ENCODE results near the gene OPRM1. TPM values are rescaled to one million over a fixed set of nuclear protein-coding genes. Genes with fewer than 3 reads are reported as not detected.

Gene OPRM1
- total RNA-seq, 2 experiments from 2014 or later, result not detected

- ChIA-PET CTCF (no interaction called here), POLR2A (no interaction called here)
- DNase-seq, result no peak
- Mint-ChIP-seq H3K27ac (no peak overlapping the region), H3K9me3 (no peaks in the 10 kb centered on the region), H3K4me3 (no peak overlapping the region), H3K27me3 (peaks cover 2% of the 10 kb centered on the region), H3K4me1 (peaks cover 11% of the 10 kb centered on the region), H3K36me3 (ENCODE audit: low read depth) (no peaks in the 10 kb centered on the region)
These were observed 256.7 kb downstream of the OPRM1 start for GRCh38 chr6:154295733-154296132.

Measured in activated CD4-positive, alpha-beta memory T cell treated with anti-CD3 and anti-CD28 coated beads, Interleukin-2, amount 10 ng/mL, durations not matched to agents 7 days and 5 days (primary cell).